ENCODE results near the gene TCAF1.

DNA sequence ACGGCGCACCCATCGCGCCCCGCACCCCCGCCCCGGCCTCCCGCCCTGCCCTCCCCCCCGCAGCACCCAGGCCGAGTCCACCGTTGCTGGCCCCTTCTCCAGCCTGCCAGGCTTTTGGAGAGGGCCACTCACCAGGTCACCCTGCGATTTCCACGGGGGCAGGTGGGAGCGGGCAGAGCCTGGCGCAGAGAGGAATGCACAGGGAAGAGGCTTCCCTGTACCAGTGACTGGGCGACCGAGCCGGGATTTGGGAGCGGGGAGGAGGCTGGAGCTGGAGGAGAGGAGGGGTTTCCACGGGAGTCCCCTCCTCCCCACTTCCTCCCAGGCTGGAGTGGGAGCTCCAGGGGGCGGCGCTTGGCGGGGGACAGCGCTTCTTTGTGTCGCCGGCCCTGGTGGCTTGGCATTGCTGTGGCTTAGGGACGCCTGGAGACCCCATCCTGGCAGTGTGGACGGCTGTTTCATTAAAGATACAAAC is 19.3 kb downstream of the TCAF1 start:
- no peak for TF ChIP-seq CTCF (IDR thresholded peaks at IDR 0.05)
- TF ChIP-seq POLR2A (IDR thresholded peaks at IDR 0.05): peak in 1 of 2 donors; percentile 74
